CD4-positive, alpha-beta T cell treated with Interleukin-15 for 1 hour (primary cell): Measurements from ENCODE around the gene ARHGAP42.

ENCODE experiments used
- DNase-seq: peaks from one replicate; pipeline ENCODE4 v3.0.0-alpha.2; 2020

ARHGAP42 gene

GRCh38 chr11:100930185-100930778, 243.2 kb downstream of the ARHGAP42 start:
- no peak for DNase-seq

GRCh38 chr11:100932474-100933100, 245.5 kb downstream of the ARHGAP42 start:
- DNase-seq, result no peak

GRCh38 chr11:100936781-100937180, 249.7 kb downstream of the ARHGAP42 start:
- no peak for DNase-seq

DNA sequence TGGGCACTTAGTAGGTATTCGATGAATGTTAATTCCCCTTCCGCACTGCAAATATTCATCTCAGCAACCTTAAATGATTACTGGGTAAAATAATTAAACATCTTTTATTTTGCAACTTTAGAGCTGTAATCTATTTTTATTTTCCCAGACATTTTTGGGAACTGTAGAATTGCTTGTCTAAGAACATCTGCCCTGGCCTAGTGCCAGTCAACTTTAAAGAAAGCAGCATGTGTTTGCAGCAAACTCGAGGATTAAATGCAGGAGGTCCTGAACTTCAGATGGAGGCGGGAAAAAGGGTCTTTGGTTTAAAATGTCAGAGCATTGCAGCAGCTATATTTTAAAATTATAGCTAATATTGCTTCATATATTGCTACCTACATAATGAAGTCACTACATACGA, 252.5 kb downstream of the ARHGAP42 start:
- DNase-seq, result no peak

GRCh38 chr11:100940111-100940510, 253.0 kb downstream of the ARHGAP42 start:
- DNase-seq, result no peak

DNA sequence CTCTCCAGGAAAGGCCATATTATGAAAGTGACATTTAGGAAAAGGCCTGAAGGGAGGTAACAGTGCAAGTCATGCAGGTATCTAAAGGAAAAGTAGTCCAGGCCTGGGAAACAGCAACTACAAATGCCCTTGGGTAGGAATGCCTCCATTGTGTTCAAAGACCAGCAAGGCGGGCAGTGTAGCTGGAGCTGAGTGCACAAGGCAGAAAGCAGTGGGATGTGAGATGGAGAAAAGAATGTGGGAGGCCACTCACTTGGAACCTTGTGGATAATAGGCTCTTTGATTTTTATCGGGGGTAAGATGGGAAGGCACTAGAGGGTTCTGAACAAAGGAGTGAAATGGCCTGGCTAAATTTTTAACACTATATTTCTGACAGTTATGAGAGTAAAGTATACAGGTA, 253.9 kb downstream of the ARHGAP42 start:
- DNase-seq, result no peak

- no peak for DNase-seq
Observed at GRCh38 chr11:100942016-100942415, 254.9 kb downstream of the ARHGAP42 start.

- no peak for DNase-seq
Observed at GRCh38 chr11:100948936-100949335, 261.8 kb downstream of the ARHGAP42 start.

- DNase-seq, result no peak
Observed at GRCh38 chr11:100949443-100949842, 262.4 kb downstream of the ARHGAP42 start.

GRCh38 chr11:100955318-100955717, 268.2 kb downstream of the ARHGAP42 start:
- DNase-seq, result no peak

- DNase-seq, result no peak
Observed at GRCh38 chr11:100956351-100956750, 269.3 kb downstream of the ARHGAP42 start.

- DNase-seq, result no peak
Observed at GRCh38 chr11:100957499-100957898, 270.4 kb downstream of the ARHGAP42 start.

DNA sequence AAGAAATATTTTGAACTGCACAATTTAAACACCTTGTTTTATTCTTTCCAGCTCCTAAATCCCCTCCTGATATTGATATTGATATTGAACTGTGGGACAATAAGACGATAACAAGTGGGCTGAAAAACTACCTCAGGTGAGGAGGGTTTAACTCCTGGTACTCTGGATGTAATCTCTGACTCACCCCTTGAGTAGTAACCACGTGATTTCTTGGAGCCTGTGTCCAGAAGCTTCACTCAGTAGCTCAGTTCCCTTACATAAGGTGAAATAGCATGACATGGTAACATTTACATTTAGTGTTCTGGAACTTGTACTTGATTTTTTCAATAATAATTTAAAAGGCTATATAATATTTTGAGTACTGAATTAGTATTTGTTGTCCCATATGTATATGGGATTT, 274.5 kb downstream of the ARHGAP42 start:
- no peak for DNase-seq

GRCh38 chr11:100963375-100963774, 276.3 kb downstream of the ARHGAP42 start:
- DNase-seq, result no peak

GRCh38 chr11:100964435-100964834, 277.3 kb downstream of the ARHGAP42 start:
- DNase-seq, result no peak

DNA sequence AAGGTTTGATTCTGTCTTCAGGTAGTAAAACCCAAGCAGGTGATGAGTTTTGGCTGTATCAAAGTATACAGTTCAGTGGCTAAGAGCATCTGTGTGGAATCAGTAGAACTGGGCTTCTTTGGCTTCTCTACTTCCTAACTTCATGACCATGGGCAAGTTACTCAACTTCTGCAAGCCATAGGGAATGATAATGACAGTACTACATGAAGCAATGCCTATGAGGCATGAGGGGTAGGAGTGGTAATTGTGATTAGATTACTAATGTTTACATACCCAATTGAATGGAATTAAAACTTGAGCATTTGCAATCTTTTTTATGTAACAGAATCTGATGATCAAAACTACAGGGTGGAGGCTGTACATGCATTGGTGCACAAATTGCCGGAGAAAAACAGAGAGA, 278.3 kb downstream of the ARHGAP42 start:
- no peak for DNase-seq

DNA sequence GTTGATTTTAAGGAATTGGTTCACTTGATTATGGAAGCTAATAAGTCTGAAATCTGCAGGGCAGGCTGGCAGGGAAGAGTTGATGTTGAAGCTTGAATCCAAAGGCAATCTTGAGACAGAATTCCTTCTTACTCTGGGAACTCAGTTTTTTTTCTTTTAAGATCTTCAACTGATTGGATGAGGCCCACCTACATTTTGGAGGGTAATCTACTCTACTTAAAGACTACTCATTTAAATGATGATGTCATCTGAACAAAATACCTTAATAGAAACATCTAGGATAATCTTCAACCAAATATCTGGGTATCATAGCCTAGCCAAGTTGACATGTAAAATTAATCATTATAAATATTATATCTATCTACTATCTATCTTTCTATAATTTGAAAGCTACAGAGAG, 279.3 kb downstream of the ARHGAP42 start:
- no peak for DNase-seq

GRCh38 chr11:100969008-100969407, 281.9 kb downstream of the ARHGAP42 start:
- DNase-seq, result no peak

- no peak for DNase-seq
Observed at GRCh38 chr11:100970283-100971164, 283.4 kb downstream of the ARHGAP42 start.

- no peak for DNase-seq
Observed at GRCh38 chr11:100972046-100972445, 285.0 kb downstream of the ARHGAP42 start.

DNA sequence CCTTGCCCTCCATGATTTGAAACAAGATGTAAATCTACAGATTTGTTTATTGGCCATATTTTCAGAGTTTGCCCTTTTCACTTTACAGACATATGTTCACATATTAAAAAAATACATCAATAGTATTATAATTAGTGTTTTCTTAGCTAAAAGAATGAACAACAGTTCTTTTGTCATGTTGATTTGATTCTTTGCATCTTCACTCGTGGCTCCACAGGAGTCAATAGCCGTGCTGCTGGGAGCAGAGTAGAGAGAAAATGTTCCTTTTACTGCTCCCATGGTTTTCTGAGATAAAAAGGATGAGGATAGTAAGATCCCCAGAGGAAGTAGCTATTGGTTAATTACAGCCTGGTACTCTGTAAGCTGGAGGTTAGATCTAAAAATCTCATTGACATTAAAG, 291.4 kb downstream of the ARHGAP42 start:
- DNase-seq, result no peak

- DNase-seq, result no peak
Observed at GRCh38 chr11:100978939-100979338, 291.9 kb downstream of the ARHGAP42 start.

DNA sequence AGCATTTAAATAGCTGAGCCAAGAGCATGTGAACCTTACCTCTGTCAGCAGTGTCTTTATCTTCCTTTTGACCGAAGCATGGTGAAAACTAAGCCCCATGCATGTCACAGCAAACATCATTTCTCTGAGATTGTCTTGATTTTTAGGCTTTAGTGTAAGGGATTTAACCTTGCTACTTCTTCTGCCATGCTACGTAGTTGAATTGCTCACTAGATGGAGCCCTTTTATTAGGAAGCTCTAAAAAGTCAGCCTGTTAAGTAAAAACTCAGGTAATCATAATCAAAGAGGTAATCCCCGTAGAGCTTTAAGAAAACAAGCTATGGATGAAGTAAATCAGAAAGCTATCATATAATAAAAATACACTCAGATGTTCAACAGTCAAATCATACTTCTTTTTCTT, 293.1 kb downstream of the ARHGAP42 start:
- DNase-seq, result no peak

- no peak for DNase-seq
Observed at GRCh38 chr11:100981196-100981824, 294.2 kb downstream of the ARHGAP42 start.
